CD4-positive, alpha-beta T cell treated with Interleukin-12 subunit alpha and Interleukin-12 subunit beta, for 1 hour (primary cell): Measurements from ENCODE around the gene EZR.

Experiments used
- DNase-seq: peaks from one replicate; pipeline ENCODE4 v3.0.0-alpha.2; 2020

EZR gene

GRCh38 chr6:158819213-158819976, at the start of gene EZR:
Gene EZR (minus strand): TSS chr6:158819368. CDS start chr6:158818093, 1,275 bp downstream.
- peak; percentile 94 for DNase-seq

DNA sequence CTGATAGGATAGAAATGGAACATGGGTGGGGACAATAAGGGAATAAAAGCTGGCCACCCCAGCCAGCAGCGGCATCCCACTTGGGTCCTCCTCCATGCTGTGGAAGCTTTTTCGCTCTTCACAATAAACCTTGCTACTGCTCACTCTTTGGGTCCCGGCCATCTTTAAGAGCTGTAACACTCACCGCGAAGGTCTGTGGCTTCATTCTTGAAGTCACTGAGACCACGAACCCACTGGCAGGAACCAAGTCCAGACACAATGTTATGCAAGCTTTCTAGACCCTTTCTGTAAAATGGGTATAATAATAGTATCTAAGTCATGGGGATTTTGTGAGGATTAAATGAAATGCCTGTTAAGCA, 48.9 kb upstream of the EZR start:
- peak; percentile 41 for DNase-seq

DNA sequence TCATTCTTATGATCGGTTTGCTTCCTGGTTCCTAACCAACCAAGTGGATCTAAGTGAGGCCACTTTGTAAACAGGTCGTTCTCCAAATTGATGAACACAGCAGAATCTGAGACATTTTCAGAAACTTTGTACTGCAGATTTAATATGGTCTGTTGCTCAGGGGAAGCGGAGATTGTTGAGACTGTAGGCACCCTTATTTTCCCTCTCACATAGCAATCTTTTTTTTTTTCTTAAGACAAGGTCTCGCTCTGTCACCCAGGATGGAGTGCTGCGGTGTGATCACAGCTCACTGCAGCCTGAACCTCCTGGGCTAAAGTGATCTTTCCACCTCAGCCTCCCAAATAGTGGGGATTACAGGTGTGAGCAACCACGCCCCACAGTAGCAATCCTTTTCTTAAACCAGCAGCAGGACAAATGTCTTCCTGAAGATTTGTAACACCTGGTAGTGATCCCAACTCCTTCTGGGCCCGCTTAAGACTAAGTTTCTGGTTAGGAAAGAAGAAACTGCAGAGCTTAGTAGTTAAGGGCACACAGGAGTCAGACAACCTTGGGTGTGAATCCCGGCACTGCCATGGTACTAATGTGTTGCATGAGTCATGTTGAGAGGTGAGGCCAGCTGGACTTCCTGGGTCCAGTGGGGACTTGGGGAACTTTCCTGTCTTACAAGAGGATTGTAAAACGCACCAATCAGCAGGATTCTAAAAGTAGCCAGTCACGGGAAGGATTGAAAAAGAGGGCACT, 48.4 kb upstream of the EZR start:
- DNase-seq, result peak; percentile 17

DNA sequence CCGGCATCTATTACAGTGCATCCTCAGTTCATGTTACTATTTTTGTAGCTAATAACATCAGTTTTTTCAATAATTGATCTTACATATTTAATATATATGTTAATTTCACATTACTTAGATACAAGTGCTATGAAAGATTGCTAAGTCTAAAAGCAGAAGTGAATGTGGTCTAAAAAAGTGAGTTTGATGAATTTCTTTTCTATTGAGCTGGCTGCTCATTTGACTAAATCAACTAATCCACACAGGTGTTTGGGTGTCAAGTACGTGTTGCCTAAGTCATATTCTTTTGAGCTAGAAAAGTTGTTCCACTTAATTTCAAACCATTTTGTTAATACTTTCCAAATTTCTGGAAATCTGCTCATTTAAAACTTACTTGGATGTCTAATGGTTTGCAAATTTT, 46.6 kb upstream of the EZR start:
- DNase-seq, result no peak

GRCh38 chr6:158863646-158864045, 44.5 kb upstream of the EZR start:
- DNase-seq, result no peak

DNA sequence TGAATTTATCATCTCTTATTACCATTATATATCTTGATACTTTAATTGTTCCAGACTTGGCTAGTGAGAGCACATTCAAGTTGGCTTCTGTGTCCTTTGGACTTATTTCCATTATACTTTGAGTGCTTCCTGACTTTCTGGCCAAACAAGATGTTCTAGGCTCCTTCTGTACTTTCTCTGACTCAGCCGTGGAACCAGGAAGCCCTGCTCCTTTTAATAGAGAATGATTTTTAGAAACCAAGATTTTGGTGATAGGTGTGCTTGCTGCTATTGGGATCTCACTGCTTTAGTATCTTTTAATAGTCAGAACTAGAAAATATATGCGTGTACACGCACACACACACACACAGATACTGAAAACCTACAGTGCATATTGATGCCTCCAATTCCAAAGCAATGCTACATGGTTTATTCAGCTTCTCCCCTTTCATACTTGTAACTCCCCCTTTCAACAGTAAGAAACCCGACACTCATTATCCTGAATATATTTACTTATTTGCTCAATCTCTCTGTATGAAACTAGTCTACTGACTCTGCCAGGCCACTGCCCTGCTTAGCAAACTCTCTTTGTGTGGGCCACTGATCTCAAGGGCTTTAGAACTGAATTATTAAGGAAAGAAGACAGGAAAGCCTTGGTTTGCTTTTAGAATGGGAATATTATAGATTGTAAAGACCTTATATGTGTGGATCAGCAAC, 42.7 kb upstream of the EZR start:
- DNase-seq, result no peak

- no peak for DNase-seq
These were observed 41.2 kb upstream of the EZR start for GRCh38 chr6:158860279-158860865.

DNA sequence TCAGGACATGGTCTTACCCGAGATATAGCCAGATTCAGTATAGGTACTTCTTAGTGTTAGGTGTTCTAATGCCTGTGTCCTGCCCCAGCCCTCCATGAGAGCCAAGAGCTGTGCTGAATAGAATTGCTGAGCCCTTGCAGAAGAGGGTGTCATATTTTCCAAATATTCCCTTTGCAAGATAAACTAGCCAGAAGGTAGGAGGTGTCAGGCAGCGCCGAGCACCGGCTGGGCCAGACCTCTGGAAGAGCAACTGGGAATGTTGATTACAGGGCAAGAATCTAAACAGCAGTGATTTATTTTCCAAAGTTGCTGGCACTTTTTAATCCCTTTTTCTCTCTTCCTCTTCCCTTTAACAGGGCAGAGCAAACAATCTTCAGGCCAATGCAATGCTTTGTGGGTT, 37.1 kb upstream of the EZR start:
- DNase-seq, result no peak

GRCh38 chr6:158854214-158855101, 35.3 kb upstream of the EZR start:
- DNase-seq, result peak; percentile 76

GRCh38 chr6:158853880-158854213, 34.7 kb upstream of the EZR start:
- peak; percentile 24 for DNase-seq

DNA sequence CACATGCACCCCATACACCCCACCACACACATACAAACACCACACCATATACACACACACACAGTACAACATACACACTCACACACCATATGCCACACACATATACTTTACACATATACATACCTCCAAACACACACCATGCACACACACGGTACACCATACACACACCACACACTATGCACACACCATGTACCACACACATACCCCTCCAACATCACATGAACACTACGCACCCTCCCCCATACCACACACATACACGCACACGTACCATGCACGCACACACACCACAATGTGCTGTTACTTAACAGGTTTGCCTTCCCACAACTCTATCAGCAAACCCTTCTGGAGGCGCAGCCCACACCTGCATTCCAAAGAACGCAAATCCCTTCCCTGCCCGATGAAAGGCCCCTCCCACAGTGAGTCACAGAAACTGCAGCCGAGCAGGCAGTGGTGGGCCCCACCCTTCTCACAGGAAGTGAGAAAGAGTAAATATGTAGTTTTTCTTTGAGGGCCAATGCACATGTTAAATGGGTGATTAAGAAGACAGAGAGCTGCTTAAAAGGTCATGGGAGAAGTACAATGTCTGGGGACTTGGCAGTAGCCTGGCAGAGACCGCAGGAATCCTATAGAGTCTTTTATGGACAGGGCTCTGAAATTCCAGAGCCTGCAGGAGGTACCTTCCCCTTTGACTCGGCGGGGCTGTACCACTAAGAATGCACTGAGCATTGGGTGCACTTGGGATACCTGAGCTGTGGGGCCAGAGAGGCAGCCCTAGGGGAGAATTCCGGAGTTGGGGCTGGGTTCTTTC, 34.1 kb upstream of the EZR start:
- peak; percentile 93 for DNase-seq

DNA sequence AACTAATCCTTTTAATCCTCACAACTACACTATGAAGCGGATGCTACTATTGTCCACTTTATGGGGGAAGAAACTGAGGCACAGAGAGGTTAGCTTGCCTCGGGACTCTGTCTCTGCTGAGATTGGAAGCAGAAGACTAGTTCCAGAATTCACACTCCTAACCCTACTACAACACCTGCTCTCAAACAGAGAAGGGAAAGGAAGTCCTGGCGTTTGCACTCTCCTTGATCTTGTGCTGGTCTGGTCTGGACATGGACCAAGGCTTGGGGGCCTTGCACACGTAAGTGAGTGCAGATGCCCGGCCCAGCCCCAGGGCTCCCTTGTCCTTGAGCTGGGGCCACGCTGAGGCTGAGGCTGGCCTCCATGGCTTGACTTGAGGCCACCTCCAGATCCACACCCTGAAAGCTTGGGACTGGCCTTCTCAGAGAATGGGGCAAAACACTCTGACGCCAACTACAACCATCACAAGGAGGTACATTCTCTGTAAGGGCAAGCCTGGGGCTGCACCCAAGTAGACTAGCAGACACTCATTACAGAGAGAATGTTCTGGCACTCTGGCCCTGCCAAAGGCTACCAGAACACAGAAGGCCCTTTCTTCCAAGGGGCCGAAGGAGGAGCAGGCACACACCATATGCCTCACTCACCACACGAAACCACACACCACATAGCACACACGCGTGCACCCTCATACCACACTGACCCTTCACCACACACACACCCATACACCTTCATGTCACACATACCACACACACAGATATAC, 33.3 kb upstream of the EZR start:
- DNase-seq, result peak; percentile 59

DNA sequence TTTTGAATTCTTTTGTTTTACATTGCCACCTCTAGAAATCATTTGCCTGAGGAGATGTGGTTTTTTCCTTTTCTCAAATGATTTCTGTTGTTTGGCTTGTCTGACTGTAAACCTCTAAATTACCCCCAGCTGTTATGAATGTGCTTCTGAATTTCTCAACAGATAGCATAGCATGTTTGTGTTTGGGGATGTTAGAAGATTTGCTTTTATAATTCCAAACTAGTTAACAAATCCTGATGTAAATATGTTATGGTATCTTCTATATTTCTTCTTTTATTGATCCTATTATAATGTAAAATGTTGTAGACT, 31.6 kb upstream of the EZR start:
- DNase-seq, result no peak

GRCh38 chr6:158849899-158850806, 31.0 kb upstream of the EZR start:
- DNase-seq, result peak; percentile 91

- peak; percentile 30 for DNase-seq
These were observed 29.3 kb upstream of the EZR start for GRCh38 chr6:158848490-158848895.

- no peak for DNase-seq
These were observed 28.6 kb upstream of the EZR start for GRCh38 chr6:158847786-158848185.

DNA sequence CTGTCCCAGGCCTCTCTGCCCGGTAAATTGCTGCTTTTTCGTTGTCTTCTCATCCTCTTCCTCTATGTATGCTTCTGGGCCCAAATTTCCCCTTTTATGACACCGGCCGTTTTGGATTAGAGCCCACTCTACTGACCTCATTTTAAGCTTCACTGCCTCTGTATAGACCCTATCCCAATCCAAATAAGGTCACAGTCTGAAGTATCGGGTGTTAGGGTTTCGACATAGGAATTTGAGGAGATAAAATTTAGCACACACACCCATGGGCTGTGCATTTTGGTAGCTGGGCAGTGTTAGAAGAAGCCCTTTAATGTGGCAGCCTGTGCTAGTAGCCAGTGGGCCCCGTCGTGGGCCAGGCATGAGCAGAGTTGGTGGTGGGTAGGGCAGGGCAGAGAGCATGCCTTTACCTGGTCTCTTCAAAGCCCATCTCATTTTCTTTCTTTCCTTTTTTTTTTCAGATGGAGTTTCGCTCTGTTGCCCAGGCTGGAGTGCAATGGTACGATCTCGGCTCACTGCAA, 27.9 kb upstream of the EZR start:
- DNase-seq, result no peak

- no peak for DNase-seq
These were observed 24.8 kb upstream of the EZR start for GRCh38 chr6:158843751-158844683.

DNA sequence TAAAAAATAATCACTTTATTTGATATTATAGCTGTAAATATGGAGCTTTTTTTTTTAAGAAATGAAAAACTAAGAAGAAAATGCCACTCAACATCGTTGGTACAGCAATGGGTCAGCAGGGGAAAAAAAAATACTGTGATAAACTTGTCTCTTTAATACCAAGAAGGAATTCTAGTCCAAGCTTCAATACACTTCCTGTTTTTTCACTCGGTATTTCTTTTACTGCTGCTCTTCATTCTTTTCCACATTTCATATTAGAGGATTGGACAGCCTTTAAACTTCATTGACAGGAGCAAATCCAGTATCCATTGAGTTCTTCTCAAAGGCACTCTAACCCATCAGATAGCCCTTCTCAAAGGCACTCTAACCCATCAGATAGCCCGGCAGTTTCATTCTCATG, 22.2 kb upstream of the EZR start:
- no peak for DNase-seq
